SH-SY5Y (cell line): ENCODE results near the gene NXPH1.

Experiments used
- GATA2 ChIP-seq: IDR thresholded peaks from 2 replicates; pipeline ENCODE4 v1.6.1; 2011; ENCODE audit warnings: mild to moderate bottlenecking, low read depth, low read length
- GATA3 ChIP-seq: IDR thresholded peaks from 2 replicates; pipeline ENCODE4 v1.6.1; 2011; ENCODE audit warnings: low read depth, mild to moderate bottlenecking, low read length, moderate library complexity

- TF ChIP-seq GATA2 (no peak), GATA3 (no peak)
Measured at GRCh38 chr7:8625612-8626011, 192.2 kb downstream of the NXPH1 start.
